Inflammatory macrophage treated with lipopolysaccharide for 4 hours (primary cell): ENCODE data around the gene MCAT.

ENCODE experiments used
- DNase-seq: peaks from one replicate; pipeline ENCODE4 v3.0.0-alpha.2; 2020

Gene MCAT

GRCh38 chr22:43171607-43172006 is 28.4 kb upstream of the MCAT start:
- no peak for DNase-seq

- no peak for DNase-seq
Measured at GRCh38 chr22:43171019-43171491, 27.9 kb upstream of the MCAT start.

- DNase-seq: no peak
Measured at GRCh38 chr22:43170131-43170480, 26.9 kb upstream of the MCAT start.

- no peak for DNase-seq
Measured at GRCh38 chr22:43169310-43170130, 26.3 kb upstream of the MCAT start.

GRCh38 chr22:43168471-43169309 is 25.5 kb upstream of the MCAT start:
- DNase-seq: no peak

- DNase-seq: no peak
Measured at GRCh38 chr22:43167001-43167589, 23.9 kb upstream of the MCAT start.

- no peak for DNase-seq
Measured at GRCh38 chr22:43166132-43166930, 23.1 kb upstream of the MCAT start.

- no peak for DNase-seq
Measured at GRCh38 chr22:43164636-43165035, 21.4 kb upstream of the MCAT start.

- DNase-seq: no peak
Measured at GRCh38 chr22:43163241-43163795, 20.1 kb upstream of the MCAT start.

- no peak for DNase-seq
Measured at GRCh38 chr22:43162412-43163150, 19.4 kb upstream of the MCAT start.

- no peak for DNase-seq
Measured at GRCh38 chr22:43160497-43161126, 17.4 kb upstream of the MCAT start.

- DNase-seq: no peak
Measured at GRCh38 chr22:43159484-43160178, 16.4 kb upstream of the MCAT start.

GRCh38 chr22:43158778-43159483 is 15.7 kb upstream of the MCAT start:
- DNase-seq: no peak

GRCh38 chr22:43157874-43158546 is 14.8 kb upstream of the MCAT start:
- no peak for DNase-seq

GRCh38 chr22:43156413-43156812 is 13.2 kb upstream of the MCAT start:
- no peak for DNase-seq

- peak; percentile 47 for DNase-seq
Measured at GRCh38 chr22:43155789-43156188, 12.6 kb upstream of the MCAT start.

GRCh38 chr22:43154887-43155536 is 11.8 kb upstream of the MCAT start:
- DNase-seq: peak; percentile 81

GRCh38 chr22:43153899-43154298 is 10.7 kb upstream of the MCAT start:
- peak; percentile 68 for DNase-seq
